Osteoblast (primary cell): Measurements from ENCODE around the gene FGF12. TPM values are rescaled to one million over a fixed set of nuclear protein-coding genes. Genes with fewer than 3 reads are reported as not detected.

ENCODE experiments used
- DNase-seq: peaks from one replicate; pipeline ENCODE4 v3.0.0; 2011; ENCODE audit warnings: low spot score, mixed read lengths; ENCODE audit not compliant: insufficient read length; ENCODE audit errors: missing footprints
- H2AFZ ChIP-seq: 2 replicates; pipeline ENCODE4 v1.6.0; 2011; ENCODE audit warnings: mild to moderate bottlenecking, low read length
- H3K27ac ChIP-seq: 2 replicates; pipeline ENCODE4 v1.5.1; 2011; ENCODE audit warnings: mild to moderate bottlenecking, low read depth, low read length, moderate library complexity
- H3K27me3 ChIP-seq: 2 replicates; pipeline ENCODE4 v1.6.0; 2012; ENCODE audit warnings: mild to moderate bottlenecking, control low read depth, inconsistent platforms, low read length, moderate library complexity; ENCODE audit not compliant: insufficient read depth
- H3K36me3 ChIP-seq: 2 replicates; pipeline ENCODE4 v1.5.1; 2011; ENCODE audit warnings: mild to moderate bottlenecking, low read length, control low read depth, moderate library complexity; ENCODE audit not compliant: insufficient read depth
- H3K4me1 ChIP-seq: 2 replicates; pipeline ENCODE4 v1.5.1; 2011; ENCODE audit warnings: mild to moderate bottlenecking, low read length, control low read depth, moderate library complexity; ENCODE audit not compliant: insufficient read depth
- H3K4me2 ChIP-seq: 2 replicates; pipeline ENCODE4 v1.6.0; 2011; ENCODE audit warnings: mild to moderate bottlenecking, low read length; ENCODE audit not compliant: insufficient read depth
- H3K4me3 ChIP-seq: fragments of 200-600 bp; sonication (generic); 3 replicates; pipeline ENCODE4 v1.5.1; 2012; ENCODE audit warnings: mild to moderate bottlenecking, low read length, inconsistent platforms; ENCODE audit not compliant: insufficient read depth
- H3K79me2 ChIP-seq: 2 replicates; pipeline ENCODE4 v1.6.0; 2012; ENCODE audit warnings: mild to moderate bottlenecking, low read length, control low read depth, inconsistent platforms; ENCODE audit not compliant: insufficient read depth
- H3K9me3 ChIP-seq: 2 replicates; pipeline ENCODE4 v1.5.1; 2011; ENCODE audit warnings: low read depth, low read length, control low read depth
- H4K20me1 ChIP-seq: 2 replicates; pipeline ENCODE4 v1.6.0; 2012; ENCODE audit warnings: mild to moderate bottlenecking, low read length, control low read depth; ENCODE audit not compliant: insufficient read depth
- total RNA-seq: library from RNA; depleted of rRNA; stranded (reverse); fragments of >200 nt; gene quantifications from 2 replicates; pipeline ENCODE4 v1.2.3, GENCODE V29; 2012
- TF ChIP-seq, protein P1 (sequence below): IDR thresholded peaks from 2 replicates; pipeline ENCODE4 v1.5.1; 2011; ENCODE audit warnings: mild to moderate bottlenecking, low read depth, low read length, moderate library complexity; ENCODE audit errors: extremely low read depth

FGF12 gene
- total RNA-seq, 1 donor = not detected

DNA sequence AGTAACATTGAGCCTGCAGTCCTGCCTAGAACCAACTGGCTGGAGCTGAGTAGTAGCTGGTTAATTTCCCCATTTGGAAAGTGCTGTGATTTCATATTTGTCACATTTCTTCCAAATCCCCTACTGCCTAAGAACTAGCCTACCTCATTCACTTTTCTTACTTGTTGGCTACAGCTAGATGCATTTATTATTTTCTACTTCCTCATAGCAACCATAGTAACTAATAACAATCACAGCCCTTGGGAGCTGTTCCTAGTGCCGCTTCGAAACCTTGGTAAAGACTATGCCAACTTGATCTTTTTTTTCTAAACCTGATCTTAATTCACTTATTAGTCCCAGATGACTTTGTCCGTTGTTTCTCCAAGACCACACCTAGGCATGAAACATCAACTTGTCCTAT, 240.3 kb downstream of the FGF12 start:
- Histone ChIP-seq H3K9me3 (no peaks in the 10 kb centered on the region), H3K4me2 (no peak overlapping the region), H3K79me2 (no peaks in the 10 kb centered on the region), H3K36me3 (no peaks in the 10 kb centered on the region), H3K4me3 (no peak overlapping the region), H3K4me1 (peaks cover 6% of the 10 kb centered on the region), H4K20me1 (no peaks in the 10 kb centered on the region), H3K27ac (no peak overlapping the region), H3K27me3 (no peaks in the 10 kb centered on the region), H2AFZ (no peak overlapping the region)
- DNase-seq = no peak
- TF ChIP-seq, protein P1, sequence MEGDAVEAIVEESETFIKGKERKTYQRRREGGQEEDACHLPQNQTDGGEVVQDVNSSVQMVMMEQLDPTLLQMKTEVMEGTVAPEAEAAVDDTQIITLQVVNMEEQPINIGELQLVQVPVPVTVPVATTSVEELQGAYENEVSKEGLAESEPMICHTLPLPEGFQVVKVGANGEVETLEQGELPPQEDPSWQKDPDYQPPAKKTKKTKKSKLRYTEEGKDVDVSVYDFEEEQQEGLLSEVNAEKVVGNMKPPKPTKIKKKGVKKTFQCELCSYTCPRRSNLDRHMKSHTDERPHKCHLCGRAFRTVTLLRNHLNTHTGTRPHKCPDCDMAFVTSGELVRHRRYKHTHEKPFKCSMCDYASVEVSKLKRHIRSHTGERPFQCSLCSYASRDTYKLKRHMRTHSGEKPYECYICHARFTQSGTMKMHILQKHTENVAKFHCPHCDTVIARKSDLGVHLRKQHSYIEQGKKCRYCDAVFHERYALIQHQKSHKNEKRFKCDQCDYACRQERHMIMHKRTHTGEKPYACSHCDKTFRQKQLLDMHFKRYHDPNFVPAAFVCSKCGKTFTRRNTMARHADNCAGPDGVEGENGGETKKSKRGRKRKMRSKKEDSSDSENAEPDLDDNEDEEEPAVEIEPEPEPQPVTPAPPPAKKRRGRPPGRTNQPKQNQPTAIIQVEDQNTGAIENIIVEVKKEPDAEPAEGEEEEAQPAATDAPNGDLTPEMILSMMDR = no peak

DNA sequence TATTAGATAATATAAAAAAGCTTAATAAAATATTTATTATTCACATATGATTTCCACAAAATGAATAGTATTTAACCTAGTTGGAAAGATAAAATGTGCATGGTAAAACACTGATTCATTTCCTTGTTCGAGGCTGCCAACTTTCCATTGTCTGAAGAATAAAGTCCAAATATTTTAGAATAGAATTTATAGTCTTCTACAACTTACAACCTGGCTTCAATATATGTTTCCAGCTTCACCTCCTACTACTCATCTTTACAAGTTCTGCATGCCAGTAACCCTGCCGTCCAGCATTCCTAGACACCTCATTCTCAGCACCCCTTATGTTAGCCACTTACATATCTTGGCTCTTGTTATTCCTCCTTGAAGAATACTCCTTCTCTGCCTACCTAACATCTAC, 244.5 kb downstream of the FGF12 start:
- peak overlapping the region; percentile 72 for H3K4me2 ChIP-seq
- no peak overlapping the region for H3K27ac ChIP-seq

DNA sequence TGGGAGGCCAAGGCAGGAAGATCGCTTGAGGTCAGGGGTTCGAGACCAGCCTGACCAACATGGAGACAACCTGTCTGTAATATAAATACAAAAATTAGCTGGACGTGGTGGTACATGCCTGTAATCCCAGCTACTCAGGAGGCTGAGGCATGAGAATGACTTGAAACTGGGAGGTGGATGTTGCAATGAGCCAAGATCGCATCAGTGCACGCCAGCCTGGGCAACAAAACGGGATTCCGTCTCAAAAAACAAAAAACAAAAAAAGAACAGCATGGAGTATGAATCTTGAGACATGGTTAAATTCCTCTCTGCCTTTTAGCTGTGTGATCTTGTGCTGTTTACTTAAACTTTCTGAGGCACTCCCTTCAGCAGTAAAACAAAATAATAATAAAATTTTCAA, 244.9 kb downstream of the FGF12 start:
- no peaks in the 10 kb centered on the region for H4K20me1 ChIP-seq
- no peak for DNase-seq
- peak overlapping the region; percentile 72 for H3K4me2 ChIP-seq
- H3K4me3 ChIP-seq = no peak overlapping the region
- no peaks in the 10 kb centered on the region for H3K27me3 ChIP-seq
- H3K79me2 ChIP-seq = no peaks in the 10 kb centered on the region
- H3K27ac ChIP-seq = no peak overlapping the region
- H3K36me3 ChIP-seq = no peaks in the 10 kb centered on the region
- TF ChIP-seq, protein P1 = no peak
- no peak overlapping the region for H2AFZ ChIP-seq
- peaks cover 12% of the 10 kb centered on the region for H3K4me1 ChIP-seq
- H3K9me3 ChIP-seq = no peaks in the 10 kb centered on the region

More for the DNA sequence above, 244.5 kb downstream of the FGF12 start:
- DNase-seq = no peak
- peaks cover 12% of the 10 kb centered on the region for H3K4me1 ChIP-seq
- TF ChIP-seq, protein P1 = no peak
- H4K20me1 ChIP-seq = no peaks in the 10 kb centered on the region
- H3K36me3 ChIP-seq = no peaks in the 10 kb centered on the region
- no peaks in the 10 kb centered on the region for H3K9me3 ChIP-seq
- H3K4me3 ChIP-seq = no peak overlapping the region
- H3K79me2 ChIP-seq = no peaks in the 10 kb centered on the region
- H2AFZ ChIP-seq = no peak overlapping the region
- no peaks in the 10 kb centered on the region for H3K27me3 ChIP-seq

DNA sequence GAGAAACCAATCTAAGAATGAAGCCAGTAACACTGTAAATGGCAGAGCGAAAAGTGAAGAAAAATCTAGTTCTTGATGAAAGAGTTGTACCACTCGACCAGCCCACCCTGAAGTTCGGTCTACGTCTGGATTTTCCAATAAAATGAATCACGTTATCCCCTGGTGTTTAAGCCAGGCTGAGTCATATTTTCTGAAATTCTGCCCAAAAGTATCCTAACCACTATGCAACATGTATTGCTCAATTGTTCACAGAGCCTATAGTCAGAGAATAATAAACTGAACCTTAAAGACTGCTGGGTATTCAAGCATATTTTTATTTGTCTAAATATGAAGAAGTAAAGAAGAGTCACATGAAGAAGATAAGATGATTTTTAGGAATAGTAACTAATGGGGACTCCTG, 245.7 kb downstream of the FGF12 start:
- Histone ChIP-seq H3K4me2 (peak overlapping the region; percentile 38), H3K27ac (no peak overlapping the region), H4K20me1 (no peaks in the 10 kb centered on the region), H3K4me3 (no peak overlapping the region), H3K27me3 (no peaks in the 10 kb centered on the region), H3K4me1 (peaks cover 12% of the 10 kb centered on the region), H3K79me2 (no peaks in the 10 kb centered on the region), H3K9me3 (no peaks in the 10 kb centered on the region), H3K36me3 (no peaks in the 10 kb centered on the region), H2AFZ (no peak overlapping the region)
- TF ChIP-seq, protein P1 = no peak
- no peak for DNase-seq
